T1000 (cell line): ENCODE measurements around the gene PFN2.
"Not testable (repeated sequence)": the region's sequence is repeated elsewhere in the genome, so short reads cannot be mapped to it uniquely, and the experiment has no call there.

ENCODE experiments used
- DNase-seq: peaks from one replicate; lab custom pipeline; 2025; ENCODE audit warnings: mixed read lengths; lab: John Stamatoyannopoulos, UW

The PFN2 gene

GRCh38 chr3:149970716-149971402, at the start of gene PFN2:
Gene PFN2, minus strand, starts transcription at chr3:149970895. Its CDS starts 39 bp downstream, at chr3:149970856.
- DNase-seq: peak; percentile 74

GRCh38 chr3:150015901-150016300, 45.2 kb upstream of the PFN2 start:
- DNase-seq: no peak

- no peak for DNase-seq
These were observed 44.1 kb upstream of the PFN2 start for GRCh38 chr3:150014782-150015181.

GRCh38 chr3:150013801-150014200, 43.1 kb upstream of the PFN2 start:
- DNase-seq: no peak

GRCh38 chr3:150006794-150007193, 36.1 kb upstream of the PFN2 start:
- no peak for DNase-seq

GRCh38 chr3:150005243-150006112, 34.8 kb upstream of the PFN2 start:
- no peak for DNase-seq

- no peak for DNase-seq
These were observed 29.9 kb upstream of the PFN2 start for GRCh38 chr3:150000641-150001040.

- no peak for DNase-seq
These were observed 28.7 kb upstream of the PFN2 start for GRCh38 chr3:149999421-149999820.

GRCh38 chr3:149998946-149999345, 28.3 kb upstream of the PFN2 start:
- DNase-seq: no peak

GRCh38 chr3:149992416-149993058, 21.8 kb upstream of the PFN2 start:
- no peak for DNase-seq

GRCh38 chr3:149990423-149990948, 19.8 kb upstream of the PFN2 start:
- DNase-seq: no peak

- DNase-seq: no peak
These were observed 18.6 kb upstream of the PFN2 start for GRCh38 chr3:149989307-149989706.

GRCh38 chr3:149983628-149984027, 12.9 kb upstream of the PFN2 start:
- no peak for DNase-seq

GRCh38 chr3:149983053-149983452, 12.4 kb upstream of the PFN2 start:
- not testable (repeated sequence) for DNase-seq

GRCh38 chr3:149981979-149982378, 11.3 kb upstream of the PFN2 start:
- DNase-seq: not testable (repeated sequence)

GRCh38 chr3:149977386-149977785, 6.7 kb upstream of the PFN2 start:
- no peak for DNase-seq

GRCh38 chr3:149975919-149976318, 5.2 kb upstream of the PFN2 start:
- DNase-seq: no peak

GRCh38 chr3:149971403-149972075, 844 bp upstream of the PFN2 start:
- DNase-seq: peak; percentile 73

- peak; percentile 58 for DNase-seq
These were observed 567 bp downstream of the PFN2 start for GRCh38 chr3:149969940-149970715.

GRCh38 chr3:149969110-149969939, 1.4 kb downstream of the PFN2 start:
- peak; percentile 9 for DNase-seq
